GM12878 (cell line): ENCODE measurements around the gene RPS3. TPM values are rescaled to one million over a fixed set of nuclear protein-coding genes. Genes with fewer than 3 reads are reported as not detected.
A peak's percentile ranks its signal among the peaks of the same experiment; 100 is the strongest.

ENCODE experiments used
- ATAC-seq: fragments of 200-7000 bp; cut with Tn5 transposase; 3 replicates; pipeline ENCODE4 v1.9.1; 2020; ENCODE audit warnings: mild to moderate bottlenecking, moderate library complexity
- BruUV-seq: library from RNA; stranded (reverse); fragments of 400-500 nt; replicated peaks from 2 replicates; lab custom pipeline; 2021; lab: Mats Ljungman, UMichigan
- CTCF ChIA-PET: fragments of 300-600 bp; sonication (Branson Sonifier 250); formaldehyde crosslinking; extraction: SDS; loops from one replicate; lab custom pipeline; 2021; ENCODE audit warnings: inconsistent platforms; lab: Yijun Ruan, JAX
- POLR2A ChIA-PET: fragments of 350-600 bp; formaldehyde crosslinking; extraction: SDS; loops from one replicate; lab custom pipeline; 2021; ENCODE audit warnings: inconsistent platforms; lab: Charles Lee
- RAD21 ChIA-PET: fragments of 300-600 bp; sonication (Branson Sonifier 250); formaldehyde crosslinking; loops from one replicate; lab custom pipeline; 2023; ENCODE audit warnings: antibody characterized with exemption; ENCODE audit not compliant: unreplicated experiment; lab: Charles Lee
- SMC1A ChIA-PET: fragments of 300-600 bp; sonication (Branson Sonifier 250); formaldehyde crosslinking; loops from one replicate; lab custom pipeline; 2023; ENCODE audit not compliant: unreplicated experiment, uncharacterized antibody; lab: Charles Lee
- DNase-seq: peaks from one replicate; pipeline ENCODE4 v3.0.0-alpha.2; 2011; ENCODE audit warnings: low read depth, low spot score
- FAIRE-seq: peaks from 3 replicates; lab custom pipeline; 2011; peaks lifted over from hg19 to GRCh38; lab: Jason Lieb, UNC
- H2AFZ ChIP-seq: 2 replicates; pipeline ENCODE4 v1.6.0; 2011; ENCODE audit warnings: low read depth, low read length, control low read depth; ENCODE audit not compliant: control insufficient read depth
- H3K27ac ChIP-seq: 2 replicates; pipeline ENCODE4 v1.5.1; 2011; ENCODE audit warnings: control low read depth; ENCODE audit not compliant: control insufficient read depth, insufficient read depth
- H3K27me3 ChIP-seq, 2 experiments: replicated peaks in 1 of 2; 2 replicates each; pipeline versions ENCODE4 v1.6.0 to v1.6.1; 2011; ENCODE audit warnings: low read length in 1 of 2; ENCODE audit not compliant: control insufficient read depth in 2 of 2, insufficient read depth in 2 of 2
- H3K36me3 ChIP-seq, 2 experiments: 2 replicates each; pipeline ENCODE4 v1.5.1; 2011; ENCODE audit warnings: low read length in 1 of 2; ENCODE audit not compliant: control insufficient read depth in 2 of 2, insufficient read depth in 2 of 2
- H3K4me1 ChIP-seq: 2 replicates; pipeline ENCODE4 v1.6.1; 2011; ENCODE audit warnings: mild to moderate bottlenecking, low read length, moderate library complexity, mixed read lengths; ENCODE audit not compliant: control insufficient read depth, insufficient read depth
- H3K4me2 ChIP-seq: 2 replicates; pipeline ENCODE4 v1.6.0; 2011; ENCODE audit warnings: control low read depth; ENCODE audit not compliant: control insufficient read depth, insufficient read depth
- H3K4me3 ChIP-seq: fragments of 200-600 bp; sonication (generic); 2 replicates; pipeline ENCODE4 v1.5.1; 2016
- H3K79me2 ChIP-seq: 2 replicates; pipeline ENCODE4 v1.6.0; 2011; ENCODE audit warnings: low read length; ENCODE audit not compliant: control insufficient read depth, insufficient read depth
- H3K9ac ChIP-seq: 2 replicates; pipeline ENCODE4 v1.8.0; 2011; ENCODE audit warnings: low read length, control low read depth, mixed read lengths; ENCODE audit not compliant: control insufficient read depth, insufficient read depth
- H3K9me3 ChIP-seq: replicated peaks from 3 replicates; pipeline ENCODE4 v1.5.1; 2011; ENCODE audit warnings: mild to moderate bottlenecking, low read length; ENCODE audit not compliant: control insufficient read depth, insufficient read depth
- H4K20me1 ChIP-seq: 2 replicates; pipeline ENCODE4 v1.6.0; 2011; ENCODE audit not compliant: control insufficient read depth, insufficient read depth
- BCLAF1 ChIP-seq: fragments of 450-650 bp; IDR thresholded peaks from 2 replicates; pipeline ENCODE4 v1.6.1; 2017; ENCODE audit warnings: antibody characterized with exemption, mild to moderate bottlenecking, moderate library complexity
- CTCF ChIP-seq, 3 experiments: IDR thresholded peaks in 2 of 3; conservative IDR thresholded peaks in 1 of 3; 2 replicates each; pipeline ENCODE4 v1.5.1; 2011; ENCODE audit warnings: low read depth in 3 of 3, low read length in 3 of 3, mild to moderate bottlenecking in 3 of 3, control low read depth in 2 of 3, moderate library complexity in 2 of 3, inconsistent platforms in 1 of 3, mixed read lengths in 1 of 3; ENCODE audit not compliant: control insufficient read depth in 2 of 3, insufficient read depth in 1 of 3; ENCODE audit errors: extremely low read depth in 1 of 3
- DPF2 ChIP-seq: fragments of 450-650 bp; IDR thresholded peaks from 2 replicates; pipeline ENCODE4 v1.6.1; 2017; ENCODE audit warnings: mild to moderate bottlenecking
- ELK1 ChIP-seq: IDR thresholded peaks from 2 replicates; pipeline ENCODE4 v1.6.1; 2012; ENCODE audit warnings: low read depth, low read length, improper control_type of control experiment
- EZH2 ChIP-seq: IDR thresholded peaks from 2 replicates; pipeline ENCODE4 v1.6.1; 2012; ENCODE audit warnings: low read depth, mild to moderate bottlenecking, control low read depth, inconsistent platforms, low read length, borderline replicate concordance; ENCODE audit not compliant: control insufficient read depth
- IKZF1 ChIP-seq: fragments of 450-650 bp; conservative IDR thresholded peaks from 2 replicates; pipeline ENCODE4 v1.6.1; 2017; ENCODE audit warnings: antibody characterized with exemption, mild to moderate bottlenecking
- NRF1 ChIP-seq: conservative IDR thresholded peaks from 2 replicates; pipeline ENCODE4 v1.6.1; 2011; ENCODE audit warnings: mild to moderate bottlenecking, low read depth, low read length, improper control_type of control experiment
- PML ChIP-seq: IDR thresholded peaks from 2 replicates; pipeline ENCODE4 v1.6.1; 2012; ENCODE audit warnings: low read length, inconsistent platforms
- POLR2AphosphoS5 ChIP-seq: IDR thresholded peaks from 2 replicates; pipeline ENCODE4 v1.6.1; 2011; ENCODE audit warnings: mild to moderate bottlenecking, low read length, inconsistent platforms
- POU2F2 ChIP-seq: IDR thresholded peaks from 3 replicates; pipeline ENCODE4 v1.6.1; 2011; ENCODE audit warnings: low read depth, mild to moderate bottlenecking, low read length, borderline replicate concordance
- RB1 ChIP-seq: fragments of 450-650 bp; formaldehyde crosslinking; IDR thresholded peaks from 2 replicates; pipeline ENCODE4 v1.6.1; 2017; ENCODE audit warnings: mild to moderate bottlenecking, borderline replicate concordance
- RELA ChIP-seq: fragments of 450-650 bp; IDR thresholded peaks from 2 replicates; pipeline ENCODE4 v1.8.0; 2014; ENCODE audit warnings: borderline replicate concordance; ENCODE audit not compliant: partially characterized antibody
- SIN3A ChIP-seq: IDR thresholded peaks from 2 replicates; pipeline ENCODE4 v1.6.1; 2012; ENCODE audit warnings: low read depth, low read length, improper control_type of control experiment
- YBX1 ChIP-seq: fragments of 450-650 bp; IDR thresholded peaks from 2 replicates; pipeline ENCODE4 v1.6.1; 2016; ENCODE audit warnings: antibody characterized with exemption
- ZBTB33 ChIP-seq: fragments of 450-650 bp; IDR thresholded peaks from 2 replicates; pipeline ENCODE4 v1.6.1; 2017; ENCODE audit warnings: mild to moderate bottlenecking
- WGBS: methylation state at CpG from one replicate; pipeline ENCODE4 v1.1.6; 2016; ENCODE audit warnings: low lambda C conversion rate; ENCODE audit not compliant: insufficient replicate concordance, insufficient coverage; ENCODE audit errors: missing lambda C conversion rate; 5-methylcytosine and 5-hydroxymethylcytosine counted together
- in situ Hi-C: fragments of 300-500 bp; cut with MboI; formaldehyde crosslinking; loops from 9 replicates; pipeline ENCODE4 v1.14.3; 2018; ENCODE audit warnings: mixed read lengths
- intact Hi-C: fragments of 100-400 bp; cut with micrococcal nuclease; formaldehyde crosslinking; loops from one replicate; pipeline ENCODE4 v1.14.2; 2022; ENCODE audit not compliant: unreplicated experiment
- polyA plus RNA-seq, 11 experiments: library from polyadenylated mRNA; depleted of rRNA in 4 of 11; unstranded in 6 of 11; stranded (reverse) in 5 of 11; fragments of >200 nt; fragmentation: Nextera tagmentation in 4 of 11; fragmentation: Illumina TruSeq in 1 of 11; extraction: Ambion mirVana in 4 of 11; extraction: Trizol in 1 of 11; gene quantifications; 1 replicate in 1 of 11; 2 replicates in 10 of 11; pipeline versions ENCODE4 v1.2.1 to v1.2.3, GENCODE V29; 2011 to 2016; ENCODE audit warnings: inconsistent platforms in 2 of 11, missing spikeins in 2 of 11, low read depth in 1 of 11
- total RNA-seq, 4 experiments: library from RNA; depleted of rRNA in 3 of 4; stranded (reverse); fragments of >200 nt in 3 of 4; fragmentation: Illumina TruSeq in 1 of 4; extraction: Trizol in 1 of 4; gene quantifications; 2 replicates each; pipeline versions ENCODE4 v1.2.1 to v1.2.3, GENCODE V29; 2013 to 2021

The RPS3 gene
- total and polyA plus RNA-seq, 10 of the 15 experiments (the other 5 are each of a cell fraction or from before 2014, with no cell fraction given), result 2,127 to 9,556 (median 4,327) TPM

- Histone ChIP-seq H3K27me3 (no peaks in the 10 kb centered on the region), H3K27ac (no peak overlapping the region), H3K9ac (no peak overlapping the region), H3K4me2 (no peak overlapping the region), H3K4me1 (peaks cover 3% of the 10 kb centered on the region; the same call in 1 of the 2 replicates), H3K36me3 (no peaks in the 10 kb centered on the region), H2AFZ (no peak overlapping the region; the same call in none of the 2 replicates), H3K9me3 (no peaks in the 10 kb centered on the region), H3K79me2 (no peaks in the 10 kb centered on the region), H4K20me1 (no peaks in the 10 kb centered on the region), H3K4me3 (no peak overlapping the region)
- WGBS, result 14% methylated on average over 24 of the region's 24 CpGs
- DNase-seq (no peak), ATAC-seq (peak; percentile 91), FAIRE-seq (peak; percentile 13)
- no TSS peak for BruUV-seq
- intact Hi-C loops (loop anchor here (1.0 kb wide), 2 partner anchors 56 to 104 kb away; no protein-coding TSS in a partner anchor), in situ Hi-C loops (loop anchor here (5.0 kb wide), 2 partner anchors 57 to 107 kb away; no protein-coding TSS in a partner anchor)
- ChIA-PET RAD21 (interaction anchor here (2.0 to 9.8 kb wide), 4 partner anchors 33 to 106 kb away, joined by 7 to 118 read pairs (median 12); partner anchors contain the start of gene ARRB1), SMC1A (interaction anchor here (0.7 to 8.3 kb wide), 8 partner anchors 39 to 179 kb away, joined by 3 to 89 read pairs (median 5); no protein-coding TSS in a partner anchor), CTCF (interaction anchor here (0.7 to 17.1 kb wide), 20 partner anchors 9 to 455 kb away, joined by 3 to 406 read pairs (median 4); partner anchors contain the start of gene ARRB1), POLR2A (no interaction called here)
- TF ChIP-seq RELA (no peak), YBX1 (no peak), POLR2AphosphoS5 (no peak), ZBTB33 (no peak), CTCF (IDR thresholded peaks at IDR 0.05 in 2 of 3, conservative IDR thresholded peaks at IDR 0.05 in 1 of 3; ENCODE audit: control insufficient read depth in 2 of 3, extremely low read depth in 1 of 3, insufficient read depth in 1 of 3, low read depth in 3 of 3, low read length in 3 of 3) (peak; percentile 96 to 97 (median 97); a peak in 5 of 6 replicates), NRF1 (no peak), PML (no peak), POU2F2 (peak; percentile 40; the same call in 1 of the 3 replicates), BCLAF1 (no peak), RB1 (peak; percentile 74; the same call in 1 of the 2 replicates), DPF2 (no peak), EZH2 (no peak), ELK1 (no peak), SIN3A (no peak), IKZF1 (peak; percentile 28; the same call in 1 of the 2 replicates)
Observed at GRCh38 chr11:75384438-75385080, 14.8 kb upstream of the RPS3 start.
